GM21381 (cell line): ENCODE measurements around the gene TNP2.

ENCODE experiments used
- ATAC-seq: cut with Tn5 transposase; IDR thresholded peaks from one replicate; pipeline ENCODE4 v1.9.1; 2021; ENCODE audit warnings: mild to moderate bottlenecking, moderate library complexity; ENCODE audit not compliant: unreplicated experiment

The TNP2 gene

GRCh38 chr16:11245222-11245737 lies 23.8 kb downstream of the TNP2 start:
- no peak for ATAC-seq

- ATAC-seq = no peak
These were observed 26.5 kb downstream of the TNP2 start for GRCh38 chr16:11242658-11243057.

GRCh38 chr16:11241480-11242204 lies 27.5 kb downstream of the TNP2 start:
- no peak for ATAC-seq

- ATAC-seq = no peak
These were observed 28.3 kb downstream of the TNP2 start for GRCh38 chr16:11240636-11241473.

GRCh38 chr16:11239644-11240632 lies 29.2 kb downstream of the TNP2 start:
- ATAC-seq = no peak

- no peak for ATAC-seq
These were observed 30.6 kb downstream of the TNP2 start for GRCh38 chr16:11238272-11239202.

- no peak for ATAC-seq
These were observed 32.5 kb downstream of the TNP2 start for GRCh38 chr16:11236461-11237254.

- ATAC-seq = no peak
These were observed 33.5 kb downstream of the TNP2 start for GRCh38 chr16:11235703-11235991.

- ATAC-seq = no peak
These were observed 34.0 kb downstream of the TNP2 start for GRCh38 chr16:11234884-11235702.

GRCh38 chr16:11233727-11234376 lies 35.3 kb downstream of the TNP2 start:
- ATAC-seq = no peak

GRCh38 chr16:11232852-11233726 lies 36.0 kb downstream of the TNP2 start:
- peak; percentile 58 for ATAC-seq

- no peak for ATAC-seq
These were observed 36.7 kb downstream of the TNP2 start for GRCh38 chr16:11232302-11232851.

GRCh38 chr16:11231367-11231970 lies 37.7 kb downstream of the TNP2 start:
- no peak for ATAC-seq

GRCh38 chr16:11229906-11230305 lies 39.2 kb downstream of the TNP2 start:
- ATAC-seq = no peak

GRCh38 chr16:11229432-11229831 lies 39.7 kb downstream of the TNP2 start:
- ATAC-seq = no peak
